Endothelial cell (in vitro differentiated cells): Measurements from ENCODE around the gene TPM2. TPM values are rescaled to one million over a fixed set of nuclear protein-coding genes. Genes with fewer than 3 reads are reported as not detected.

Source experiments
- DNase-seq: peaks from one replicate; pipeline ENCODE4 v3.0.0; 2021; ENCODE audit warnings: low spot score
- H3K27ac Mint-ChIP-seq: one replicate; pipeline ENCODE4 v1.8.0; 2021; ENCODE audit warnings: mixed read lengths, inconsistent platforms; ENCODE audit not compliant: unreplicated experiment
- H3K27me3 Mint-ChIP-seq: one replicate; pipeline ENCODE4 v1.8.0; 2021; ENCODE audit warnings: mild to moderate bottlenecking, moderate library complexity, mixed read lengths, inconsistent platforms; ENCODE audit not compliant: unreplicated experiment
- H3K36me3 Mint-ChIP-seq: one replicate; pipeline ENCODE4 v1.8.0; 2021; ENCODE audit warnings: mild to moderate bottlenecking, low read depth, mixed read lengths, inconsistent platforms; ENCODE audit not compliant: unreplicated experiment
- H3K4me1 Mint-ChIP-seq: one replicate; pipeline ENCODE4 v1.8.0; 2021; ENCODE audit warnings: mild to moderate bottlenecking, mixed read lengths, inconsistent platforms; ENCODE audit not compliant: unreplicated experiment
- H3K4me3 Mint-ChIP-seq: one replicate; pipeline ENCODE4 v1.8.0; 2021; ENCODE audit warnings: mild to moderate bottlenecking, mixed read lengths, inconsistent platforms; ENCODE audit not compliant: unreplicated experiment
- H3K9me3 Mint-ChIP-seq: one replicate; pipeline ENCODE4 v1.8.0; 2021; ENCODE audit warnings: mixed read lengths, inconsistent platforms; ENCODE audit not compliant: unreplicated experiment
- total RNA-seq: library from RNA; stranded (reverse); fragmentation: NEBNext Ultra II Directional; extraction: Animal tissue kit (Norgen Biotek cat#: 25700); gene quantifications from one replicate; pipeline ENCODE4 v1.2.1, GENCODE V29; 2021; ENCODE audit not compliant: unreplicated experiment
- TF ChIP-seq, protein P1 (sequence below): fragments of 200-600 bp; sonication (generic); IDR thresholded peaks from one replicate; pipeline ENCODE4 v1.5.0; 2021; ENCODE audit warnings: antibody characterized with exemption; ENCODE audit not compliant: unreplicated experiment

Gene TPM2
- total RNA-seq, 1 donor from 2014 or later, result 173 TPM

DNA sequence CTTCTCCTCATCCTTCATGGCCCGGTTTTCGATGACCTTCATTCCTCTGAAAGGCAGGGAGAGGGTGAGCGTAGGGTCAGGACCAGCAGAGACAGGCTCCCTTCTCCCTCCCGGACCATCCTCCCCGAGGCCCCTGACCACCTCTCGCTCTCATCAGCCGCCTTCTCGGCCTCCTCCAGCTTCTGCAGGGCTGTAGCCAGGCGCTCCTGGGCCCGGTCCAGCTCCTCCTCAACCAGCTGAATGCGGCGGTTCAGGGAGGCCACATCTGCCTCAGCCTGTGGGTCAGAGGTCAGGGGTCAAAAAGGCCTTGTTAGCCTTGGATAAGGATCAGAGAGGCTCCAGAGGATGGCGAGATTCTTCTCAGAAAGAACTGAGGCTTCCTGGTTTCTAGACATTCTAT lies 4.2 kb downstream of the TPM2 start:
- Mint-ChIP-seq H3K36me3 (peaks cover 33% of the 10 kb centered on the region), H3K9me3 (no peaks in the 10 kb centered on the region), H3K4me1 (peaks cover 37% of the 10 kb centered on the region), H3K27ac (no peak overlapping the region), H3K27me3 (peaks cover 11% of the 10 kb centered on the region), H3K4me3 (no peak overlapping the region)
- TF ChIP-seq, protein P1, sequence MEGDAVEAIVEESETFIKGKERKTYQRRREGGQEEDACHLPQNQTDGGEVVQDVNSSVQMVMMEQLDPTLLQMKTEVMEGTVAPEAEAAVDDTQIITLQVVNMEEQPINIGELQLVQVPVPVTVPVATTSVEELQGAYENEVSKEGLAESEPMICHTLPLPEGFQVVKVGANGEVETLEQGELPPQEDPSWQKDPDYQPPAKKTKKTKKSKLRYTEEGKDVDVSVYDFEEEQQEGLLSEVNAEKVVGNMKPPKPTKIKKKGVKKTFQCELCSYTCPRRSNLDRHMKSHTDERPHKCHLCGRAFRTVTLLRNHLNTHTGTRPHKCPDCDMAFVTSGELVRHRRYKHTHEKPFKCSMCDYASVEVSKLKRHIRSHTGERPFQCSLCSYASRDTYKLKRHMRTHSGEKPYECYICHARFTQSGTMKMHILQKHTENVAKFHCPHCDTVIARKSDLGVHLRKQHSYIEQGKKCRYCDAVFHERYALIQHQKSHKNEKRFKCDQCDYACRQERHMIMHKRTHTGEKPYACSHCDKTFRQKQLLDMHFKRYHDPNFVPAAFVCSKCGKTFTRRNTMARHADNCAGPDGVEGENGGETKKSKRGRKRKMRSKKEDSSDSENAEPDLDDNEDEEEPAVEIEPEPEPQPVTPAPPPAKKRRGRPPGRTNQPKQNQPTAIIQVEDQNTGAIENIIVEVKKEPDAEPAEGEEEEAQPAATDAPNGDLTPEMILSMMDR, result no peak
- no peak for DNase-seq

DNA sequence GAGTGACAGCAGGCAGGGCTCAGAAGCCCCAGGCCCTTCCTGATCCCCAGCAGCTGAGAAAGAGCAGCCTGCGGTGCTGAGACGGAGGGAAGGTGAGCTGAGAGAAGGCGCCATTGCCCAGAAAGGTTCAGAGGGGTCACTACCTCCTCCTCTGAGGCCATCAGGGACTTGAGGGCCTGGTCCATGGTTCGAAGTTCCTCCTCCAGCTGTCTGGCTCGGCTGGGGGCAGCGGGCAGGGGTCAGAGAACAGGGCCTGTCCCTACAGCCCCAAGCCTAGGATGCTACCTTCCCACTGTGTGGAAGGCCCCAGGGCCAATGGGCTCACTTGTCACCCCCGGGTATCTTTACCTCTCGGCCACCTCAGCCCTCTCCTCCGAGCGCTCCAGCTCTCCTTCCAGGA lies 4.8 kb downstream of the TPM2 start:
- peaks cover 33% of the 10 kb centered on the region for H3K36me3 Mint-ChIP-seq
- peaks cover 11% of the 10 kb centered on the region for H3K27me3 Mint-ChIP-seq
- no peaks in the 10 kb centered on the region for H3K9me3 Mint-ChIP-seq
- H3K27ac Mint-ChIP-seq, result no peak overlapping the region
- TF ChIP-seq, protein P1, result no peak
- H3K4me3 Mint-ChIP-seq, result no peak overlapping the region
- DNase-seq, result no peak
- H3K4me1 Mint-ChIP-seq, result peaks cover 40% of the 10 kb centered on the region

DNA sequence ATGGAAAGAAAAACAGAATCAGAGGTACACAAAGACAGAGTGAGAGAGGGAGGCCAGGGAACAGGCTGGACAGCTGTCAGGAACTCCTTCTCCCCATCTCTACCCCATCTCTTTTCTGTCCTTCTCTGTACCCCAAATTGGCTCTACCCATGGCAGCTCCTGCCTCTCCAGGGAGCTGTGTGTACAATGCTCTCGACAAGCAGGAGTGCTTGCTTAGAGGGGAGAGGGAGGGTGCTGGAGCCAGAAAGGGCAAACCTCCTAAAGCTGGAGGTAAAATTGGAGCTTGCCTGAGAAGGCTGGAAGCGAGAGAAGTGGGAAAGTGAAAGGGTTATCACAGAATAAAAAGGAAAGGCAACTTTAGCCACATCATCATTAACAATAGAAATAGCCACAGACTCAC lies 6.4 kb downstream of the TPM2 start:
- Mint-ChIP-seq H3K27ac (no peak overlapping the region), H3K4me1 (peaks cover 42% of the 10 kb centered on the region), H3K9me3 (no peaks in the 10 kb centered on the region), H3K27me3 (peaks cover 8% of the 10 kb centered on the region), H3K36me3 (peaks cover 33% of the 10 kb centered on the region), H3K4me3 (peak overlapping the region; percentile 61)
- DNase-seq, result no peak
- TF ChIP-seq, protein P1, result no peak

DNA sequence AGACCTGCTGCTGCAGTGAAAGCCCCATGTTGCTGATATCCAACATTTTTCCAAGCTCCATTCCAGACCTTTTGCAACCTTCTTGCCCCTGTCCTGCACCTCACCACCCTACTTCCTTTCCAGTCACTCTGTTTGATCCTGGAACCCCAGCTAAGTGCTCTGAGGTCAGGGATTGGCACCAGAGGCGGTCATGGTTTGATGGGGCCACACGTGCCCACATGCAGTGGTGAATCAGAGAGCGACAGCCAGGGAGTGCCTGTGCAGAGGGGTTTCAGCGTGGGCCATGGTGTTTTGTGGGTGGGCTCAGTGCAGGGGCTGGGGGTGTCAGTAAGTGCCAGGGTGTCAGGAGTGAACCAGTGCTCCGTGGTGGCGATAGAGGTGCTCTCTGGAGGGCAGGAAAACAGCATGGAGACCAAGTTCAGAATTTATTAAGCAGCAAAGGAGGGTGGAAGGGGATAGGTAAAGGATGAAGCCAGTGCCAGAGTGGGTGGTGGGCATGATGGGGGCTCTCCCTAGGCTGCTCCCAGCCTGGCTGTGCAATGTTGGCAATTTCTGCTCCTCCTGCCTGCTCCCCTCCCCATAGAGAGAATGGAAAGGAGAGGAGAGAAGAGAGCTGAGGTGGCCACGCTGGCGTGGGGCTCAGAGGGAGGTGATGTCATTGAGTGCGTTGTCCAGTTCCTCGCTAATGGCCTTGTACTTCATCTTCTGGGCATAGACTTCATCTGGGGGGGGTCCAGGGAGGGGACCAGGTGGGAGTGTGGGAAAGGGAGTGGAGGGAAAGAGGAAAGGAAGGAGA lies 7.0 kb downstream of the TPM2 start:
- no peak for DNase-seq
- TF ChIP-seq, protein P1, result no peak
- peaks cover 33% of the 10 kb centered on the region for H3K36me3 Mint-ChIP-seq
- H3K9me3 Mint-ChIP-seq, result no peaks in the 10 kb centered on the region
- no peak overlapping the region for H3K27ac Mint-ChIP-seq
- peaks cover 39% of the 10 kb centered on the region for H3K4me1 Mint-ChIP-seq
- peaks cover 8% of the 10 kb centered on the region for H3K27me3 Mint-ChIP-seq
- peak overlapping the region; percentile 61 for H3K4me3 Mint-ChIP-seq

DNA sequence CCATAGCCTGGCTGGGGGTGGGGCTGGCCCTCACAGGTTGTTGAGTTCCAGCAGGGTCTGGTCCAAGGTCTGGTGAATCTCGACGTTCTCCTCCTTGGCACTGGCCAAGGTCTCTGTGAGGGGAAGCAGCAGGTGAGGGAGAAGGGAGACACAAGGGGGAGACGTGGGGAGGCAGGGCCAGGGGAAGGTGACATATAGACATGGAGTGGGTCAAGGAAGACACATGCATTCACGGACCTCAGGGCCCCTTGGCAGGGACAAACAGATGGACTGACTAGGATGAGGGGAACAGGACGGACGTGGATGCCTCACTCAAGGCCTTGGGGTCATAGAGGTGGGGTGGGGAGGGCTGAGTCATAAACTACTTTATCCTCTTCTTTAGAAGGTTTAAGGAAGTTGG lies 7.7 kb downstream of the TPM2 start:
- no peaks in the 10 kb centered on the region for H3K9me3 Mint-ChIP-seq
- H3K27me3 Mint-ChIP-seq, result peaks cover 5% of the 10 kb centered on the region
- TF ChIP-seq, protein P1, result no peak
- peaks cover 40% of the 10 kb centered on the region for H3K4me1 Mint-ChIP-seq
- H3K4me3 Mint-ChIP-seq, result peak overlapping the region; percentile 56
- no peak overlapping the region for H3K27ac Mint-ChIP-seq
- DNase-seq, result no peak
- H3K36me3 Mint-ChIP-seq, result peaks cover 28% of the 10 kb centered on the region
